OCI-LY1 (cell line): ENCODE measurements around the gene CCHCR1.

Experiments used
- H2AFZ ChIP-seq: fragments of 200-600 bp; sonication (generic), shearing (Covaris generic); 2 replicates; pipeline ENCODE4 v1.6.0; 2014; ENCODE audit warnings: antibody characterized with exemption, mild to moderate bottlenecking, low read length
- H3F3A ChIP-seq: fragments of 200-600 bp; sonication (generic), shearing (Covaris generic); 2 replicates; pipeline ENCODE4 v1.6.0; 2014; ENCODE audit warnings: mild to moderate bottlenecking, antibody characterized with exemption, low read length, moderate library complexity; ENCODE audit not compliant: insufficient read depth
- H3K27ac ChIP-seq: fragments of 200-600 bp; sonication (generic); 2 replicates; pipeline ENCODE4 v1.5.1; 2014; ENCODE audit warnings: low read length, mixed run types, mild to moderate bottlenecking, low read depth; ENCODE audit not compliant: poor library complexity, severe bottlenecking
- H3K27me3 ChIP-seq: fragments of 200-600 bp; sonication (generic); 2 replicates; pipeline ENCODE4 v1.6.0; 2014; ENCODE audit warnings: antibody characterized with exemption, mild to moderate bottlenecking, low read length, moderate library complexity; ENCODE audit not compliant: insufficient read depth
- H3K36me3 ChIP-seq: fragments of 200-600 bp; sonication (generic); 2 replicates; pipeline ENCODE4 v1.6.1; 2014; ENCODE audit warnings: mild to moderate bottlenecking, antibody characterized with exemption, low read length, moderate library complexity, mixed read lengths; ENCODE audit not compliant: insufficient read depth
- H3K4me1 ChIP-seq: fragments of 200-600 bp; sonication (generic); 2 replicates; pipeline ENCODE4 v1.5.1; 2014; ENCODE audit warnings: mild to moderate bottlenecking, low read length, moderate library complexity; ENCODE audit not compliant: insufficient read depth, severe bottlenecking
- H3K4me2 ChIP-seq: fragments of 200-600 bp; sonication (generic), shearing (Covaris generic); 2 replicates; pipeline ENCODE4 v1.6.1; 2014; ENCODE audit warnings: low read length
- H3K4me3 ChIP-seq: fragments of 200-600 bp; sonication (generic); 2 replicates; pipeline ENCODE4 v1.5.1; 2014; ENCODE audit warnings: low read length, low read depth, mild to moderate bottlenecking, mixed read lengths; ENCODE audit not compliant: poor library complexity, severe bottlenecking
- H3K79me2 ChIP-seq: fragments of 200-600 bp; shearing (Covaris generic); 2 replicates; pipeline ENCODE4 v1.6.1; 2016; ENCODE audit warnings: mixed run types, low read length, mixed read lengths; ENCODE audit not compliant: insufficient read depth
- H3K9ac ChIP-seq: fragments of 200-600 bp; sonication (generic), shearing (Covaris generic); 2 replicates; pipeline ENCODE4 v1.6.1; 2014; ENCODE audit warnings: mild to moderate bottlenecking, low read length, mixed read lengths
- H3K9me2 ChIP-seq: fragments of 200-600 bp; sonication (generic), shearing (Covaris generic); 2 replicates; pipeline ENCODE4 v1.6.1; 2014; ENCODE audit warnings: low read depth, mild to moderate bottlenecking, low read length, mixed read lengths
- H3K9me3 ChIP-seq: fragments of 200-600 bp; shearing (Covaris generic); 2 replicates; pipeline ENCODE4 v1.6.1; 2014; ENCODE audit warnings: low read length, mixed read lengths
- H4K20me1 ChIP-seq: fragments of 200-600 bp; sonication (generic), shearing (Covaris generic); 2 replicates; pipeline ENCODE4 v1.6.0; 2016; ENCODE audit warnings: mild to moderate bottlenecking, low read length; ENCODE audit not compliant: insufficient read depth
- EZH2 ChIP-seq: fragments of 200-600 bp; sonication (generic), shearing (Covaris generic); IDR thresholded peaks from 2 replicates; pipeline ENCODE4 v1.8.0; 2017; ENCODE audit warnings: borderline replicate concordance, mixed run types, mild to moderate bottlenecking, antibody characterized with exemption, low read length, moderate library complexity, mixed read lengths
- TF ChIP-seq, protein P1 (sequence below): fragments of 200-600 bp; sonication (generic), shearing (Covaris generic); IDR thresholded peaks from 2 replicates; pipeline ENCODE4 v1.5.1; 2017; ENCODE audit warnings: mild to moderate bottlenecking, antibody characterized with exemption, low read length, moderate library complexity, mixed read lengths

The CCHCR1 gene

DNA sequence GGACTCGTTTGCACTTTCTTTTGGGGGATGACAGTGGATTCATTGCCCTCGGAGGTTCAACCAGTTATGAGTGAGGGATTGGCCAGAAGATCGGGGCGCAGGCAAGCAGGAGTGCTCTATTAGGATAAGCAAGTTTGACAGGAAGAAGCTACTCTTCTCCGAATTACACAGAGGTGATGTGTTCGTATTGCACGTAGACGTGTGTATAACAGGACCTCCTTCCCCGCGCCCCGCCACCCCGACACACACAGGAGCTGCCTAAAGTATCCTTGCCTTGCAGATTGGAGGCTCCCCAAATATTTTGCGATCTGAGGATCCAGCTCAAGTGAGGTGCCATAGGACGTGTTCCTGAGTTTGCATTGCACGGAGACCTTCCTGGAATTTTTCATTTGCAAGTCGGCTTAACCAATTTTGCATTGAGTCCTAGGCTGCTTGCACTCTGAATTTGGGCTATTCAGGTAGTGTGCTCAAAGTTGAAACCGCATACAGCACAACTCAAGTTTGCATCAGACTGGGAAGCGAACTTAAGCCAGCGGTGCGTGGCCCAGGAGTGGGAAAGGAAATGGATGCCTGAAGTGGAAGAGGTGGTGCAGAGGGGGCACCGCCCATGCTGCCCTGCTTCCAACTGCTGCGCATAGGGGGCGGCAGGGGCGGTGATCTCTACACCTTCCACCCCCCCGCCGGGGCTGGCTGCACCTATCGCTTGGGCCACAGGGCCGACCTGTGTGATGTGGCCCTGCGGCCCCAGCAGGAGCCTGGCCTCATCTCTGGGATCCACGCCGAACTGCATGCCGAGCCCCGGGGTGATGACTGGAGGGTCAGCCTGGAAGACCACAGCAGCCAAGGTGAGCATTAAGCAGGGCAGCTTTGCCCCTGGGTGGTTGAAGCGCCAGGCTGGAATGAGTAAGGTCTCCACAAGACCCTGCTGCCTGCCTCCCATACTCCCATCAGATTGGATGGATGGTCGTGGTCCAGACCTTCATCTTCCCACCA is 1.6 kb upstream of the CCHCR1 start:
- Histone ChIP-seq H3K9ac (peak overlapping the region; percentile 89), H3K9me3 (no peaks in the 10 kb centered on the region), H3K4me1 (peaks cover 59% of the 10 kb centered on the region), H2AFZ (no peak overlapping the region), H3K9me2 (no peaks in the 10 kb centered on the region), H3K36me3 (peaks cover 59% of the 10 kb centered on the region), H4K20me1 (no peaks in the 10 kb centered on the region), H3K79me2 (peaks cover 6% of the 10 kb centered on the region; the same call in 1 of the 2 replicates), H3K4me2 (peak overlapping the region; percentile 83), H3K27me3 (no peaks in the 10 kb centered on the region), H3K4me3 (peak overlapping the region; percentile 82), H3F3A (no peaks in the 10 kb centered on the region), H3K27ac (peak overlapping the region; percentile 70)
- TF ChIP-seq EZH2 = no peak
- TF ChIP-seq, protein P1, sequence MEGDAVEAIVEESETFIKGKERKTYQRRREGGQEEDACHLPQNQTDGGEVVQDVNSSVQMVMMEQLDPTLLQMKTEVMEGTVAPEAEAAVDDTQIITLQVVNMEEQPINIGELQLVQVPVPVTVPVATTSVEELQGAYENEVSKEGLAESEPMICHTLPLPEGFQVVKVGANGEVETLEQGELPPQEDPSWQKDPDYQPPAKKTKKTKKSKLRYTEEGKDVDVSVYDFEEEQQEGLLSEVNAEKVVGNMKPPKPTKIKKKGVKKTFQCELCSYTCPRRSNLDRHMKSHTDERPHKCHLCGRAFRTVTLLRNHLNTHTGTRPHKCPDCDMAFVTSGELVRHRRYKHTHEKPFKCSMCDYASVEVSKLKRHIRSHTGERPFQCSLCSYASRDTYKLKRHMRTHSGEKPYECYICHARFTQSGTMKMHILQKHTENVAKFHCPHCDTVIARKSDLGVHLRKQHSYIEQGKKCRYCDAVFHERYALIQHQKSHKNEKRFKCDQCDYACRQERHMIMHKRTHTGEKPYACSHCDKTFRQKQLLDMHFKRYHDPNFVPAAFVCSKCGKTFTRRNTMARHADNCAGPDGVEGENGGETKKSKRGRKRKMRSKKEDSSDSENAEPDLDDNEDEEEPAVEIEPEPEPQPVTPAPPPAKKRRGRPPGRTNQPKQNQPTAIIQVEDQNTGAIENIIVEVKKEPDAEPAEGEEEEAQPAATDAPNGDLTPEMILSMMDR = peak; percentile 41

DNA sequence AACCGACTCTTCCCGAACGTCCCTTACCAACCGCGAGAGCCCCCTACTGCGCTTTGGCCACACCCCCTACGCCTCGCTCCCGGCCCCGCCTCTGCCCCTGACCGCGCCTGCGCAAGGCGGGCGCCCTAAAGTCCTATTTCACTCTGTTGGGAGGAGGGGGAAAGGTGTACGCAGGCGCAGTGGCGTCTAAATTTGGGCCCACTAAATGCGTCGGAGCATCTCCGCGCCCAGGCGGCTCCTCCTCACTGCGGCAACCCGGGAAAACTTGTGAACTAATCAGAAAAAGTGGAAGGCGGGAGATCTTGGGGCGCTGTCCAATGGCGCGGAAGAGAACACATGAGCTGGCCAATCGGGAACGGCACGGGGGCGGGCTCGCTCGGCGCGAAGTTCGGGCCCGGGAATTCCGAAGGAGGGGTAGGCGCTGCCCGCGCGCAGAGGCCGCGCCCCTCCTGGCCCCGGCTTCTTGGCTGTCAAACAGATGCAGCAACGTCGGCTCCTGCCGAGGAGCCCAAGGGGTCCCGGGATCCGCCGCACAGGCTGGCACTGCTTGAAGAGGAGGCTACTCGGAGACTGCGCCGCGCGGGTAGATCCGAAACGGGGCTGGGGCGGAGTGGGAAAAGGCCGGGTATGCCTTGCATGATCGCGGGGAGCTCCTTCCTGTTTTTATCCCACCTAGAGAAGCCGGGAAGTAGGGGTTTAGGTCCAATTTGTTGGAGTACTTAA is 699 bp upstream of the CCHCR1 start, which contains the start of gene TCF19:
Gene TCF19, plus strand, starts transcription at position 450 of the 723 bp plus-strand sequence. CDS start 881 bp downstream, outside the sequence.
- H3K36me3 ChIP-seq = peaks cover 51% of the 10 kb centered on the region
- H3K9me2 ChIP-seq = no peaks in the 10 kb centered on the region
- peaks cover 50% of the 10 kb centered on the region for H3K4me1 ChIP-seq
- H3K27ac ChIP-seq = peak within 1 kb of the TSS; percentile 70
- peaks cover 6% of the 10 kb centered on the region; the same call in 1 of the 2 replicates for H3K79me2 ChIP-seq
- TF ChIP-seq EZH2 = no peak
- TF ChIP-seq, protein P1 = no peak
- H2AFZ ChIP-seq = no peak within 1 kb of the TSS
- no peaks in the 10 kb centered on the region for H3K9me3 ChIP-seq
- H3K9ac ChIP-seq = peak within 1 kb of the TSS; percentile 89
- H4K20me1 ChIP-seq = no peaks in the 10 kb centered on the region
- H3K4me3 ChIP-seq = peak within 1 kb of the TSS; percentile 82
- H3K27me3 ChIP-seq = no peaks in the 10 kb centered on the region
- H3F3A ChIP-seq = no peaks in the 10 kb centered on the region
- H3K4me2 ChIP-seq = peak within 1 kb of the TSS; percentile 94

DNA sequence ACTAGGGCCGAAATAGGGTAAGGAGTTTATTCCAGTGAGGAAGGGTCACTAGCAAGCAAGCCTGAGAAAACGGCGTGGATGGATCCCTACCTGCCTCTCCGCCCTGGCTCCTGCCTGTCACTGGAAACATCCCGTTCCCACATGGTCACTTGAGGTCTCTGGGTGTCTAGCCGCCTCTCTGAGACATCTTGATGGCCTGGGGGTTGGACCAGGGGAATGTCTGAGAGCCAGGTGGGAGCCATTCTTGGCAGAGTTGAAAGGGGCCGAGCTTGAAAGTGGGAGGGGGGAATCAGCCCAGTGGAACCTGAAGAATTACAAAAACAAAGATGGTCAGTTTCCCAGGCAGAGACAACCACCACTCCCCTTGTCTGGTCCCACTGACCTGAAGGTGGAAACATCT is 961 bp downstream of the CCHCR1 start:
- Histone ChIP-seq H3K27ac (no peak overlapping the region), H3K36me3 (peaks cover 34% of the 10 kb centered on the region), H3K79me2 (peaks cover 6% of the 10 kb centered on the region; the same call in 1 of the 2 replicates), H3F3A (no peaks in the 10 kb centered on the region), H4K20me1 (no peaks in the 10 kb centered on the region), H3K4me2 (peak overlapping the region; percentile 94), H3K4me3 (no peak overlapping the region), H3K9me2 (no peaks in the 10 kb centered on the region), H3K27me3 (no peaks in the 10 kb centered on the region), H3K9ac (peak overlapping the region; percentile 84; the same call in 1 of the 2 replicates), H3K4me1 (peaks cover 49% of the 10 kb centered on the region), H2AFZ (no peak overlapping the region), H3K9me3 (no peaks in the 10 kb centered on the region)
- TF ChIP-seq, protein P1 = no peak
- no peak for TF ChIP-seq EZH2
